ENCODE results near the gene SYT14.
A peak's percentile ranks its signal among the peaks of the same experiment; 100 is the strongest.
"Not testable (repeated sequence)": the region's sequence is repeated elsewhere in the genome, so short reads cannot be mapped to it uniquely, and the experiment has no call there.

SYT14 gene

DNA sequence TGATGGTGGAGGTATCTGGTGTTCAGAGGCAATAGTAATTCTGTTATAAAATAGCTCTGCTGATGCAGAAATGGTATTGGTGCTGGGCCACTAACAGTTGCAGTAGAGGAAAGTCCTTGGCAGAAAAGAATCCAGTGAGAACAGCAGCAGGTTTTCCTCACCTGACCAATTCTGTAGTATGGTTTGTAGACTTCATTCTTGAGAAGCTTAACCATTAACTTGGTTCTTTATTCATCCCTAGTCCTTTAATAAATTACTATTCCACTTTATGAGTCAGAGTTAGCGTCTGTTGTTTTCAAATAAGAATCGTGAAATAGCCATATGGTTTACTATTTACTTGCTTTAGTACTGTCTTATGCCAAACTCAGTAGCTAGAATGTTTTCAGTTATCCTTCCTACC lies 166.1 kb downstream of the SYT14 start:
- Histone ChIP-seq H3K9ac (ENCODE audit: low read depth, low read length) (no peak overlapping the region), H3K4me3 (ENCODE audit: low read depth, low read length) (no peak overlapping the region), H3K27me3 (ENCODE audit: control insufficient read depth, insufficient read depth, low read length) (no peaks in the 10 kb centered on the region), H3K4me1 (ENCODE audit: control insufficient read depth, insufficient read depth, low read length) (no peaks in the 10 kb centered on the region), H3K36me3 (ENCODE audit: control insufficient read depth, insufficient read depth, low read length) (peaks cover 4% of the 10 kb centered on the region; the same call in 1 of the 2 replicates), H3K9me3 (ENCODE audit: control insufficient read depth, insufficient read depth, low read length) (no peaks in the 10 kb centered on the region), H3K27ac (ENCODE audit: low read depth, low read length) (no peak overlapping the region)

DNA sequence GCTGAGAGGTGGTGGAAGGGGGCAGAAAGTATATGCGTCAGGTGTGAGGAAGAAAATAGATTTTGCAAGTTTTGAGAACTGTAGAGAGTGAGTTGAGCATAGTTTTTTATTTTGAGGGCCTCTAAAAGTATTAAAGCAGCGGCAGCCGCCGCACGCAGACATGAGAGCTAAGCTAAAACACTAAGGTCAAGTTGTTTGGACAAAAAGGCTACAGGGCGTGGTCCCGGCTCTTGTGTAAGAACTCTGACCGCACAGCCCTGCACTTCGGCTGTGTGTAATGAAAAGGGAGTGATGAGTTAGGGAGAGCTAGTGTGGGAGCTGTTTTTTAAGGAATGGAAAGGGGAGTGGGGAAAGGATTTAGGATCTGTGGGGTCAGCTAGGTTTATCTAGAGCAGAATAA lies 174.9 kb downstream of the SYT14 start:
- not testable (repeated sequence) for H3K27me3 ChIP-seq (ENCODE audit: control insufficient read depth, insufficient read depth, low read length); H3K27ac ChIP-seq (ENCODE audit: low read depth, low read length); H3K4me3 ChIP-seq (ENCODE audit: low read depth, low read length); H3K9ac ChIP-seq (ENCODE audit: low read depth, low read length); H3K9me3 ChIP-seq (ENCODE audit: control insufficient read depth, insufficient read depth, low read length); H3K36me3 ChIP-seq (ENCODE audit: control insufficient read depth, insufficient read depth, low read length)
- peaks cover 19% of the 10 kb centered on the region for H3K4me1 ChIP-seq (ENCODE audit: control insufficient read depth, insufficient read depth, low read length)

DNA sequence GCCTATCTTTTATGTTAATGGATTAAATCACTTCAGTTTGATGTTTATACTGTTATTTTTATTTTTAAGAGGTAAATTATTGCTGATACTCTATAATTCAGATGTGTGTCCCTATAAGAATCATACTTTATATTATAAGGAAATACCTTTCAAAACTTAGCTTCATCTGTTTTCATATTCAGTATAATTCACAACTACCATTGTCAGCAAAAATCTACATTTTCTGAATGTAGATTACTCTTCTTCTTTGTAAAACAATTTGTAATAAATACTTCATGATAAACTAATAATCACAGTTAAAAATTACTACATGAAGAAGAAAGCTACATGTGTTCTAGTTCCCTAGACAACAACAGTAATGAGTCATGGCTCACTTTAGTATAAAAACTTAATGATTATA lies 179.2 kb downstream of the SYT14 start:
- Histone ChIP-seq H3K9me3 (ENCODE audit: control insufficient read depth, insufficient read depth, low read length) (no peaks in the 10 kb centered on the region; the same call in 1 of the 2 replicates), H3K4me1 (ENCODE audit: control insufficient read depth, insufficient read depth, low read length) (peaks cover 28% of the 10 kb centered on the region), H3K9ac (ENCODE audit: low read depth, low read length) (no peak overlapping the region), H3K36me3 (ENCODE audit: control insufficient read depth, insufficient read depth, low read length) (no peaks in the 10 kb centered on the region), H3K4me3 (ENCODE audit: low read depth, low read length) (peak overlapping the region; percentile 24; the same call in 1 of the 2 replicates), H3K27ac (ENCODE audit: low read depth, low read length) (peak overlapping the region; percentile 86), H3K27me3 (ENCODE audit: control insufficient read depth, insufficient read depth, low read length) (no peaks in the 10 kb centered on the region)

DNA sequence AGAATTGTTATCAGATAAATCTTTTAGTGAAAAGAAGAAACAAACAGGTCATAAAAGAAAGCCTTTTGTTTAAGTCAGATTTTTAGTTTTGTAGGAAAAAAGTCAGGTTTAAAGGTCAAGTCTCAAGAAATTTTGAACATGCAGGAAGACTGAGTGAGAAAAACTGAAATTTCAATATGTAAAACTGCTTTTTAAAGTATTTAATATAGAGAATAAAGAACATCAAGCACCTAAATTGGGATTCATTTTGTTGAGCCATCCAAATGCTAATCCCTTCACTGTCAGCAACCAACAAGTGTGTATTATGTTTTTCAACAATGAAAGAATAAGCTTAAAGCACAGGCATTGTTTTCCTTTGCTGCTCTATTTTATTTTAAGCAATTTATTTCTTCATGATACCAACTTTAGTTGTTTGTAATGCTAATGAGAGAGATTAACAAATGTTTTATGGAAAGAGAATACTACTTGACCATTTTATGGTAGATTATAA lies 179.7 kb downstream of the SYT14 start:
- H3K4me3 ChIP-seq (ENCODE audit: low read depth, low read length), result peak overlapping the region; percentile 24; the same call in 1 of the 2 replicates
- peak overlapping the region; percentile 86 for H3K27ac ChIP-seq (ENCODE audit: low read depth, low read length)
- no peaks in the 10 kb centered on the region; the same call in 1 of the 2 replicates for H3K9me3 ChIP-seq (ENCODE audit: control insufficient read depth, insufficient read depth, low read length)
- H3K27me3 ChIP-seq (ENCODE audit: control insufficient read depth, insufficient read depth, low read length), result no peaks in the 10 kb centered on the region
- H3K36me3 ChIP-seq (ENCODE audit: control insufficient read depth, insufficient read depth, low read length), result no peaks in the 10 kb centered on the region
- no peak overlapping the region for H3K9ac ChIP-seq (ENCODE audit: low read depth, low read length)
- peaks cover 30% of the 10 kb centered on the region for H3K4me1 ChIP-seq (ENCODE audit: control insufficient read depth, insufficient read depth, low read length)

DNA sequence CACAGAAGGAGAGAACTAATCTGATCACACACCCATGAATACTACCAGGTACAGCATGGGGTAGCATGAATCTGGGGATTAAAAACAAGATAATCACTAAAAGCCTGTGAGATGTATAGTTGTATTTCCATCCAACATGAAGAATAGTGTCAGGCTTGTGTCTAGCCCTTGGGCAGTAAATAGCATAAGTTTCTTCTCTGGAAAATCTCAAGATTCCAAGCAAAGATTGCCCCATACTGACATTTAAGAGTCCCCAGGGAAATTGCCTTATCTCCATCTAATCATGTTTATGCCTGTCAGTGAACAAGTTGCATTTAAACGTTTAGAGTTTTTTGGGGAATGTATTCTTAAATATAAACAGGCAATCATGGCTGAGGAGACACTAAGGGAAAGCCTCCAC lies 185.4 kb downstream of the SYT14 start:
- Histone ChIP-seq H3K27me3 (ENCODE audit: control insufficient read depth, insufficient read depth, low read length) (no peaks in the 10 kb centered on the region), H3K9me3 (ENCODE audit: control insufficient read depth, insufficient read depth, low read length) (no peaks in the 10 kb centered on the region), H3K27ac (ENCODE audit: low read depth, low read length) (no peak overlapping the region), H3K4me1 (ENCODE audit: control insufficient read depth, insufficient read depth, low read length) (peaks cover 17% of the 10 kb centered on the region; the same call in 1 of the 2 replicates), H3K9ac (ENCODE audit: low read depth, low read length) (no peak overlapping the region), H3K36me3 (ENCODE audit: control insufficient read depth, insufficient read depth, low read length) (no peaks in the 10 kb centered on the region), H3K4me3 (ENCODE audit: low read depth, low read length) (no peak overlapping the region)

DNA sequence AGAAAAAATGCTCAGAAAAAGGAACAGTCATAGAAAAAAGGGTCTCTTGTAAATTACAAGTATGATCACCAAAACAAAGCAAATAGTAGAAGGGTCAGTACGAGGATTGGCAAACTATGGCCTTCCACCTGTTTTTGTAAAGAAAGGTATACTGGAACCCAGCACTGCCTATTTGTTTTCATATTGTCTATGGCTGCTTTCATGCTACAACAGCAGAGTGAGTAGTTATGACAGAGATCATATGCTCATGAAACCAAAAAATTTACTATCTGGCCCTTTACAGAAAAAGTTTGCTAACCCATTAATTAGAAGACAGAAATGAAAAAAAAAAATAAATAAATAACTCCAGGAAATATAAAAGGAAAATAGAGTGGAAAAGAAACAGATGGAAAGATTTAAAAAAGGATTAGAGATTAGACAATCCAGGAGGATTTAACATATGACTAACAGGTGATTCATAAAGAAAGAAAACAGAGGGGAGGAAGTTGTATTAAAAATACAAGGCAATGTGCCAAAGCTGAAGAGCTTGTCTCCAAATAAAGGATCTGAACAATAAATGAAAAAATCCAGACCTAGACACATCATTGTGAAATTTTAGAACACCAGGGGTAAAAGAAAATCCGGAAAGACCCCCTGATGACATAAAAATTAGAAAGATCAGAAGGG lies 186.0 kb downstream of the SYT14 start:
- H3K9me3 ChIP-seq (ENCODE audit: control insufficient read depth, insufficient read depth, low read length), result no peaks in the 10 kb centered on the region
- no peaks in the 10 kb centered on the region for H3K27me3 ChIP-seq (ENCODE audit: control insufficient read depth, insufficient read depth, low read length)
- no peak overlapping the region for H3K9ac ChIP-seq (ENCODE audit: low read depth, low read length)
- H3K4me1 ChIP-seq (ENCODE audit: control insufficient read depth, insufficient read depth, low read length), result peaks cover 15% of the 10 kb centered on the region; the same call in 1 of the 2 replicates
- H3K36me3 ChIP-seq (ENCODE audit: control insufficient read depth, insufficient read depth, low read length), result no peaks in the 10 kb centered on the region
- H3K27ac ChIP-seq (ENCODE audit: low read depth, low read length), result no peak overlapping the region
- no peak overlapping the region for H3K4me3 ChIP-seq (ENCODE audit: low read depth, low read length)

DNA sequence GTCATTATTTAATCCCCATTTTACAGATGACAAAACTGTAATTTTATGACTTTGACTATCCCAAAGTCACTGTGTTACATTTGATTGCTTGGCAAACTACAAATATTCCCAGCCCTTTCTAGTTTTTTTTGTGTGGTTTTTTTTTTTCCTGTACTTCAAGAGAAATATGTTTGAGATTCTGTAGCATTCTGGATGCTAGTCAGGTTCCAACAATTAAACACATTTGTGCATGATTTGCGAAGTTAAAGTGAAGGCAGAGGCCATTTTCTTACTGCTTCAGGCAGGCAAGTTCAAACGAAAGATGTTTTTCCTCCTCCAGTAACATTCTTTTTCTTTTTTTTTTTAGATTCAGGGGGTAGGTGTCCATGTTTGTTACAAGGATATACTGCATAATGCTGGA lies 186.7 kb downstream of the SYT14 start:
- Histone ChIP-seq H3K27ac (ENCODE audit: low read depth, low read length) (no peak overlapping the region), H3K9me3 (ENCODE audit: control insufficient read depth, insufficient read depth, low read length) (no peaks in the 10 kb centered on the region), H3K4me3 (ENCODE audit: low read depth, low read length) (no peak overlapping the region), H3K27me3 (ENCODE audit: control insufficient read depth, insufficient read depth, low read length) (no peaks in the 10 kb centered on the region), H3K9ac (ENCODE audit: low read depth, low read length) (no peak overlapping the region), H3K4me1 (ENCODE audit: control insufficient read depth, insufficient read depth, low read length) (peaks cover 9% of the 10 kb centered on the region; the same call in 1 of the 2 replicates), H3K36me3 (ENCODE audit: control insufficient read depth, insufficient read depth, low read length) (no peaks in the 10 kb centered on the region)

DNA sequence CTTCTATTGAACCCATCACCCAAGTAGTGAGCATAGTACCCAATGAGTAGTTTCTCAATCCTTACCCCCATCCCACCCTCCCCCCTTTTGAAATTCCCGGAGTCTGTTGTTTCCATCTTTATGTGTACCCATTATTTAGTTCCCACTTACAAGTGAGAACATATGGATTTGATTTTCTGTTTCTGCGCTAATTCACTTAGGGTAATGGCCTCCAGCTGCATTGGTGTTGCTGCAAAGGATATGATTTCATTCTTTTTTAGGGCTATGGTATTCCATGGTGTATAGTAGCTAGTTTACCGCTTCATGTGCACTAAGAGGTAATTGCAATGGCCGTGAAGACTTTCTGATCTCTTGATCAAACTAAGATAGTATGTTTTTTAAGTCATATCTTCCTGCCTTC lies 187.1 kb downstream of the SYT14 start:
- Histone ChIP-seq H3K9me3 (ENCODE audit: control insufficient read depth, insufficient read depth, low read length) (no peaks in the 10 kb centered on the region), H3K27me3 (ENCODE audit: control insufficient read depth, insufficient read depth, low read length) (no peaks in the 10 kb centered on the region), H3K4me3 (ENCODE audit: low read depth, low read length) (no peak overlapping the region), H3K4me1 (ENCODE audit: control insufficient read depth, insufficient read depth, low read length) (peaks cover 9% of the 10 kb centered on the region; the same call in 1 of the 2 replicates), H3K9ac (ENCODE audit: low read depth, low read length) (no peak overlapping the region), H3K36me3 (ENCODE audit: control insufficient read depth, insufficient read depth, low read length) (no peaks in the 10 kb centered on the region), H3K27ac (ENCODE audit: low read depth, low read length) (no peak overlapping the region)

DNA sequence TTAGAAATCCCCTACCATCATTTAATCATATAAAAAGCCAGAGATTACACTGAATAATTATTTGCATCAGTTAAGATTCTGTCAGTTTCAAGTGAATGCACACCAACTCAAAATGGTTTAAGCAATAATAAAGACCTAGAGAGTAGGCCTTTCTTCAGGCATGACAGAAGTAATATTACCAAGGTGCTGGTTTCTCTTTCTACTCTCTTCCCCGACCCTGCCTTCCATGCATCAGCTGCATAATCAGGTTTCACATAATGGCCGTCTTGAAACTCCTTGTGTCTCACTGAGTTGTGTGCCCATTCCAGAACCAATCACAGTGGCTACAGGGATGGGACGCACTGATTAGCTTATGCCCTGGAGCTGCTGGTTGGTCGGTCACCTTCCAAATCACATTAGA lies 191.1 kb downstream of the SYT14 start:
- Histone ChIP-seq H3K27me3 (ENCODE audit: control insufficient read depth, insufficient read depth, low read length) (no peaks in the 10 kb centered on the region), H3K27ac (ENCODE audit: low read depth, low read length) (no peak overlapping the region), H3K9ac (ENCODE audit: low read depth, low read length) (no peak overlapping the region), H3K9me3 (ENCODE audit: control insufficient read depth, insufficient read depth, low read length) (no peaks in the 10 kb centered on the region), H3K4me3 (ENCODE audit: low read depth, low read length) (no peak overlapping the region), H3K36me3 (ENCODE audit: control insufficient read depth, insufficient read depth, low read length) (no peaks in the 10 kb centered on the region), H3K4me1 (ENCODE audit: control insufficient read depth, insufficient read depth, low read length) (peaks cover 3% of the 10 kb centered on the region; the same call in 1 of the 2 replicates)

DNA sequence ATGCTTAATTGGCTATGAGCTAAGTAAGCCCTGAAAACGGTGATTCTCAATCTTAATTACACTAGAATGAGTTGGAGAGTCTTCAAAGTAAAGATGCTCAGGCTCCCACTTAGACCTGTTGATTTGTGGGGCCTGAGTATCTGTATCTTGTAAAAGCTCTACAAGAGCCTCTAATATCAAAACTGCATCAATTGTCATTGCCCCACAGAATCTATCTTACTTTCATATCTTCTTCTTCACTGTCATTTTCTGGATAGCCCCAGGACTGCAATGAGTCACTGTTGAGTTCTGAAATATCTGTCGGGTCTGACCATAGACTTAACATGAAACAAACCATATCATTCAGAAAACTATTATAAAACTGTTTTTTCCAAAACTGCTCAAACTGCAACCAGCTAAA lies 191.7 kb downstream of the SYT14 start:
- H3K27ac ChIP-seq (ENCODE audit: low read depth, low read length), result no peak overlapping the region
- no peaks in the 10 kb centered on the region for H3K36me3 ChIP-seq (ENCODE audit: control insufficient read depth, insufficient read depth, low read length)
- no peaks in the 10 kb centered on the region for H3K9me3 ChIP-seq (ENCODE audit: control insufficient read depth, insufficient read depth, low read length)
- no peaks in the 10 kb centered on the region for H3K27me3 ChIP-seq (ENCODE audit: control insufficient read depth, insufficient read depth, low read length)
- no peaks in the 10 kb centered on the region for H3K4me1 ChIP-seq (ENCODE audit: control insufficient read depth, insufficient read depth, low read length)
- no peak overlapping the region for H3K9ac ChIP-seq (ENCODE audit: low read depth, low read length)
- no peak overlapping the region for H3K4me3 ChIP-seq (ENCODE audit: low read depth, low read length)

DNA sequence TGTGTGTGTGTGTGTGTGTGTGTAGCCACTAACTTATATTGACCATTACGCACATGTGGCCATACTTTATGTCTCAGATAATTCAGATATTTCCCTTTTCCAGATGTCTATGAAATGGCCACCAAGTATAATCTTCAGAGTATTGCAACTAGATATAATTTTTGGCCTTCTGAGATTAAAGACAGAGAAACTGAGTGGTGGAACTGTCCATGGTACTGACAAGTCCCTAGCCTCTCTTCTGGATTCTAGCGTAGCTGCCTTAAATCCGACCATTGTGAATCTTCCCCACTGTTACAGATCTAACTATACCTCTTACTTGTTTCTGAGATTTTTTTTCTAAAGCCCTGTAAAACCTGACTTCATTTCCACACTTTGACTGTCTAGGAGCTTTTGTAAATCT lies 194.6 kb downstream of the SYT14 start:
- H3K27ac ChIP-seq (ENCODE audit: low read depth, low read length), result no peak overlapping the region

More for the DNA sequence above, 194.6 kb downstream of the SYT14 start:
- H3K9me3 ChIP-seq (ENCODE audit: control insufficient read depth, insufficient read depth, low read length), result no peaks in the 10 kb centered on the region
- no peaks in the 10 kb centered on the region for H3K27me3 ChIP-seq (ENCODE audit: control insufficient read depth, insufficient read depth, low read length)
- H3K4me1 ChIP-seq (ENCODE audit: control insufficient read depth, insufficient read depth, low read length), result no peaks in the 10 kb centered on the region
- H3K36me3 ChIP-seq (ENCODE audit: control insufficient read depth, insufficient read depth, low read length), result no peaks in the 10 kb centered on the region
- no peak overlapping the region for H3K9ac ChIP-seq (ENCODE audit: low read depth, low read length)
- H3K4me3 ChIP-seq (ENCODE audit: low read depth, low read length), result no peak overlapping the region

All from HUES48 (cell line).